OCI-LY3 (cell line): ENCODE results near the gene RBMS3.

Experiments
- H2AFZ ChIP-seq: fragments of 200-600, 300-600 bp; shearing (Covaris generic); 2 replicates; pipeline ENCODE4 v1.6.0; 2014; ENCODE audit warnings: antibody characterized with exemption, low read depth, low read length
- H3K27ac ChIP-seq: fragments of 200-600, 300-600 bp; sonication (generic); 2 replicates; pipeline ENCODE4 v1.5.1; 2014; ENCODE audit warnings: mild to moderate bottlenecking, low read length, moderate library complexity, mixed read lengths
- H3K27me3 ChIP-seq: fragments of 200-600, 300-600 bp; sonication (generic); 2 replicates; pipeline ENCODE4 v1.6.1; 2014; ENCODE audit warnings: low read depth, low read length, mixed read lengths
- H3K36me3 ChIP-seq: fragments of 200-600, 300-600 bp; sonication (generic); replicated peaks from 2 replicates; pipeline ENCODE3; 2014; ENCODE audit warnings: low read depth, low read length, mixed read lengths
- H3K4me1 ChIP-seq: fragments of 300-600, 200-600 bp; sonication (generic); 2 replicates; pipeline ENCODE4 v1.6.1; 2014; ENCODE audit warnings: low read length, mixed read lengths
- H3K4me2 ChIP-seq: fragments of 200-600, 300-600 bp; sonication (generic); 2 replicates; pipeline ENCODE4 v1.6.1; 2014; ENCODE audit warnings: low read length, mixed read lengths
- H3K4me3 ChIP-seq: fragments of 300-600, 200-600 bp; sonication (generic); 2 replicates; pipeline ENCODE4 v1.5.1; 2014; ENCODE audit warnings: antibody characterized with exemption, mild to moderate bottlenecking, low read length, moderate library complexity
- H3K79me2 ChIP-seq: fragments of 300-600, 200-600 bp; shearing (Covaris generic); 2 replicates; pipeline ENCODE4 v1.6.1; 2014; ENCODE audit warnings: mild to moderate bottlenecking, low read length, mixed read lengths
- H3K9ac ChIP-seq: fragments of 300-600, 200-600 bp; shearing (Covaris generic); 2 replicates; pipeline ENCODE4 v1.6.0; 2014; ENCODE audit warnings: mild to moderate bottlenecking, low read length, moderate library complexity
- H3K9me3 ChIP-seq: fragments of 200-600, 300-600 bp; shearing (Covaris generic); 2 replicates; pipeline ENCODE4 v1.6.1; 2014; ENCODE audit warnings: low read length, mixed read lengths; ENCODE audit not compliant: insufficient read depth
- H4K20me1 ChIP-seq: fragments of 200-600, 300-600 bp; sonication (generic); 2 replicates; pipeline ENCODE4 v1.6.1; 2016; ENCODE audit warnings: low read length, mixed read lengths; ENCODE audit not compliant: insufficient read depth
- CTCF ChIP-seq: fragments of 200-600, 300-600 bp; sonication (generic); IDR thresholded peaks from 2 replicates; pipeline ENCODE4 v1.5.1; 2014; ENCODE audit warnings: antibody characterized with exemption, low read length, low read depth
- EZH2phosphoT487 ChIP-seq: fragments of 200-600 bp; shearing (Covaris generic); IDR thresholded peaks from 2 replicates; pipeline ENCODE4 v1.6.1; 2018; ENCODE audit warnings: antibody characterized with exemption, mixed run types, low read depth

Gene RBMS3

DNA sequence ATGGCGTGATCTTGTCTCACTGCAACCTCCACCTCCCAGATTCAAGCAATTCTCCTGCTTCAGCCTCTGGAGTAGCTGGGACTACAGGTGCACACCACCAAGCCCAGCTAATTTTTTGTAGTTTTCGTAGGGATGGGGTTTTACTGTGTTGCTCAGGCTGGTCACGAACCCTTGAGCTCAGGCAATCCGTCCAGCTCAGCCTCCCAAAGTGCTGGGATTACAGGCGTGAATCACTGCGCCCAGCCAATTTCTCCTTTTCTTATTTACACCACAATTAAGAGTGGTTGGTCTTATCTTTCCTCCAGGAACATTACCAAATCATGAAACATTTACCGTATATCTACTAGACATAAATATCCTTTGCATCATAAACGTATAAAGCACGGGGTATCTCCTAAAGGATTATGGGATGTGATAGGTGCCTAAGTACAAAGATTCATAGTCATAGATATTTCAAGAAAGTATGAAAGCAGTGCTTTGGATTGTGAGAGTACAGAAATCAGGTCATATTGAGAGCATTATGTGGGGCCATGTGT lies 194.5 kb downstream of the RBMS3 start:
- H3K79me2 ChIP-seq: no peaks in the 10 kb centered on the region
- no peak overlapping the region for H3K4me2 ChIP-seq
- H3K9ac ChIP-seq: no peak overlapping the region
- H2AFZ ChIP-seq: no peak overlapping the region
- H3K36me3 ChIP-seq: no peaks in the 10 kb centered on the region
- no peaks in the 10 kb centered on the region for H3K9me3 ChIP-seq
- peaks cover 12% of the 10 kb centered on the region for H3K27me3 ChIP-seq
- no peak for TF ChIP-seq EZH2phosphoT487
- TF ChIP-seq CTCF: no peak
- H3K4me1 ChIP-seq: 0 out of 2 replicates have a peak, but pooled peaks cover under 1% of the 10 kb centered on the region
- no peak overlapping the region for H3K27ac ChIP-seq
- no peak overlapping the region for H3K4me3 ChIP-seq
- no peaks in the 10 kb centered on the region for H4K20me1 ChIP-seq

- Histone ChIP-seq H2AFZ (no peak overlapping the region), H3K4me1 (peaks cover 5% of the 10 kb centered on the region), H3K4me2 (no peak overlapping the region), H3K36me3 (no peaks in the 10 kb centered on the region), H3K79me2 (no peaks in the 10 kb centered on the region), H3K27ac (no peak overlapping the region), H3K9me3 (no peaks in the 10 kb centered on the region), H3K27me3 (peaks cover 15% of the 10 kb centered on the region), H3K4me3 (no peak overlapping the region), H4K20me1 (no peaks in the 10 kb centered on the region), H3K9ac (no peak overlapping the region)
- TF ChIP-seq EZH2phosphoT487 (no peak), CTCF (no peak)
Measured at GRCh38 chr3:29475854-29476253, 195.0 kb downstream of the RBMS3 start.

DNA sequence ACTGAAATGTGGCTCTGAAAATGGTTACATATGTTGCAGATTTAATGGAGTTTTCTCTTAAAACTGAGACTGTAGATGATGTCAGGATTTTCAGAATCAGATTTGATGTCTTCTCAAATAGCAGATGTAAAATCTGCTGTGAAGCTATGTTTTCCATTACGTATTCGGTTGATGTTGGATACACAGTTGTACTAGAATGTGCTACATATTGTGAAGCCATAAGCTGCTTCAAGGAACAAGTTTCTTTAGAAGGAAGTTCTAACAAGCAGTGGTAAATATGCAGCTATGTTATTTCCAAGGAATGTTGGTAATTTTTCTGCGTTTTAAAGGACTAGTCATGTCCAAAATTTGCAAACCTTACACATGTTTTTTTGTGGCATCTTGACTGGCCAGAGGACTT lies 197.7 kb downstream of the RBMS3 start:
- TF ChIP-seq CTCF (no peak), EZH2phosphoT487 (no peak)
- Histone ChIP-seq H3K27me3 (peaks cover 24% of the 10 kb centered on the region), H3K4me3 (no peak overlapping the region), H3K9ac (no peak overlapping the region), H3K79me2 (no peaks in the 10 kb centered on the region), H4K20me1 (no peaks in the 10 kb centered on the region), H2AFZ (no peak overlapping the region), H3K9me3 (no peaks in the 10 kb centered on the region), H3K27ac (no peak overlapping the region), H3K4me2 (no peak overlapping the region), H3K4me1 (peaks cover 22% of the 10 kb centered on the region), H3K36me3 (no peaks in the 10 kb centered on the region)

DNA sequence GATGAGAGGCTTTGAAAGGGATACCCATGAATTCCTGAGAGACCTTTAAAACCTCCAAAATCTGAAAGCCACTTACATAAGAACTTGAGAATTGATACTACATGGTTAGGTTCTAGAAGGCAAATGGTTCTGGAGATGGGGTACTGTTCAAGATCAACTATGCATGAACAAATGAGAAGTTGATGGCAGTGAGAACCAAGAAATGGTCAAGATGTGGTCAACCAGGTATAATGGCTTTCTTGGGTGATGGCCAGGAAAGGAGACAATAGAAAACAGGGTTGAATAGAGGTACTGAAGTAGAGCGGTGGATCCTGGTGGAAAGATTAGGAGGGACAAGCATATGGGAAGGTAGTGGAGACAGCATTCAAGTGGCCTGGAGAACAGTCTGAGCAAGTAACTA lies 200.4 kb downstream of the RBMS3 start:
- Histone ChIP-seq H3K4me2 (peak overlapping the region; percentile 40), H4K20me1 (no peaks in the 10 kb centered on the region), H3K9me3 (no peaks in the 10 kb centered on the region), H3K4me3 (no peak overlapping the region), H2AFZ (no peak overlapping the region), H3K27ac (peak overlapping the region; percentile 10; the same call in 1 of the 2 replicates), H3K27me3 (peaks cover 34% of the 10 kb centered on the region), H3K79me2 (no peaks in the 10 kb centered on the region), H3K4me1 (peaks cover 27% of the 10 kb centered on the region), H3K36me3 (no peaks in the 10 kb centered on the region), H3K9ac (no peak overlapping the region)
- no peak for TF ChIP-seq EZH2phosphoT487
